Choroid plexus epithelial cell (primary cell): ENCODE measurements around the gene CTBP2.

ENCODE experiments used
- DNase-seq: peaks from one replicate; pipeline ENCODE4 v3.0.0-alpha.2; 2010; ENCODE audit warnings: low read depth
- H3K4me3 ChIP-seq: 2 replicates; pipeline ENCODE4 v1.5.1; 2011; ENCODE audit warnings: low read depth, mild to moderate bottlenecking, control low read depth, low read length, moderate library complexity
- TF ChIP-seq, protein P1 (sequence below): conservative IDR thresholded peaks from 2 replicates; pipeline ENCODE4 v1.5.1; 2011; ENCODE audit warnings: low read depth, mild to moderate bottlenecking, control low read depth, inconsistent platforms, low read length, moderate library complexity

CTBP2 gene

DNA sequence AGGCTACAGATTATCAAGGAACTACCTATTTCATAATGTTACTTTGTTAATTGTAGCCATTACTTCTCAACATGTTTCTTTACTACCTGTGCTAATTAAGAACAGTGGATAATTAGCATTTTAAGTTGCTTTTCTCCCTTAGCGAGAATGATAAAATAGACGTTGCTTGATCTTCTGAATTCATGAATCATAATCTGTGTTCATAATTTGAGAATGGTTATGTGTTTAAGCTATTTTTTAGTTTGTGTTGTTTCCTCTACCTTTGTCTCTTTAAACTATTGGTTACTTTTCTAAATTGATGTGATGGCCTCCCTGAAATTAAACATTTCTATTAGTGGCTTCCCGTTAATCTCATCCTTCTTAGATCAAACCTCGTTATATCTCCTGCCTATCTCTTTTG is 218.5 kb downstream of the CTBP2 start, which contains the start of gene ZRANB1:
Gene ZRANB1, plus strand, starts transcription at position 301 of the 400 bp plus-strand sequence. CDS start 371 bp downstream, outside the sequence.
- DNase-seq = no peak
- H3K4me3 ChIP-seq = no peak within 1 kb of the TSS
- TF ChIP-seq, protein P1, sequence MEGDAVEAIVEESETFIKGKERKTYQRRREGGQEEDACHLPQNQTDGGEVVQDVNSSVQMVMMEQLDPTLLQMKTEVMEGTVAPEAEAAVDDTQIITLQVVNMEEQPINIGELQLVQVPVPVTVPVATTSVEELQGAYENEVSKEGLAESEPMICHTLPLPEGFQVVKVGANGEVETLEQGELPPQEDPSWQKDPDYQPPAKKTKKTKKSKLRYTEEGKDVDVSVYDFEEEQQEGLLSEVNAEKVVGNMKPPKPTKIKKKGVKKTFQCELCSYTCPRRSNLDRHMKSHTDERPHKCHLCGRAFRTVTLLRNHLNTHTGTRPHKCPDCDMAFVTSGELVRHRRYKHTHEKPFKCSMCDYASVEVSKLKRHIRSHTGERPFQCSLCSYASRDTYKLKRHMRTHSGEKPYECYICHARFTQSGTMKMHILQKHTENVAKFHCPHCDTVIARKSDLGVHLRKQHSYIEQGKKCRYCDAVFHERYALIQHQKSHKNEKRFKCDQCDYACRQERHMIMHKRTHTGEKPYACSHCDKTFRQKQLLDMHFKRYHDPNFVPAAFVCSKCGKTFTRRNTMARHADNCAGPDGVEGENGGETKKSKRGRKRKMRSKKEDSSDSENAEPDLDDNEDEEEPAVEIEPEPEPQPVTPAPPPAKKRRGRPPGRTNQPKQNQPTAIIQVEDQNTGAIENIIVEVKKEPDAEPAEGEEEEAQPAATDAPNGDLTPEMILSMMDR = no peak

GRCh38 chr10:124939290-124939689 is 221.1 kb downstream of the CTBP2 start:
- no peak overlapping the region for H3K4me3 ChIP-seq
- no peak for DNase-seq
- TF ChIP-seq, protein P1 = no peak

- H3K4me3 ChIP-seq = no peak overlapping the region
- TF ChIP-seq, protein P1 = no peak
- no peak for DNase-seq
These were observed 223.6 kb downstream of the CTBP2 start for GRCh38 chr10:124936813-124937212.

DNA sequence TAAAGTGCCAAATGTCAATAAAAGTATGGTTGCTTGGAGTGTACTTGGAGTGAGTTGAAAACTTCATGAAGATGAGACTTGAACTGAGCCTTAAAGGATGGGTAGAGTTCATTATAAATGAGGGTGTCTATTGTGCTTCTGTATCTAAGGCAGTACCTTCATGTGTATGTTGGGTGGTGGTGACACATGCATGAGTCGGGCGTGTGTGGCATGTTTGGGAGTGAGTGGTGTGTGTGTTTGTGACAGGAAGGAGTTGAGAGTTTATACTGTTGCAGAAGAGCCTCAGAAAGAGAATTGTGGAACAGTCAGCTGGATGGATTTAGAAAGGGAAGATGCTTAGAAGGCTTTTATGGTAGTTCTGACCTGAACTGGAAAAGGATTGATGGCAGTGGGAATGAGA is 224.4 kb downstream of the CTBP2 start:
- TF ChIP-seq, protein P1 = no peak
- DNase-seq = no peak
- no peak overlapping the region for H3K4me3 ChIP-seq
